Testis (tissue), 3 donors: ENCODE results near the gene PRKACA. TPM values are rescaled to one million over a fixed set of nuclear protein-coding genes. Genes with fewer than 3 reads are reported as not detected.
"Not testable (repeated sequence)": the region's sequence is repeated elsewhere in the genome, so short reads cannot be mapped to it uniquely, and the experiment has no call there.

Source experiments
- DNase-seq: peaks from one replicate; pipeline ENCODE4 v3.0.0-alpha.2; 2019
- H3K27ac ChIP-seq, 2 donors: fragments of 200-600 bp; sonication (generic); one replicate each; pipeline ENCODE4 v1.5.1; 2019
- H3K27me3 ChIP-seq: fragments of 200-600 bp; sonication (generic); one replicate; pipeline ENCODE4 v1.5.1; 2019
- H3K36me3 ChIP-seq: fragments of 200-600 bp; sonication (generic); one replicate; pipeline ENCODE4 v1.5.1; 2017; ENCODE audit warnings: low read depth; ENCODE audit errors: missing control alignments
- H3K4me1 ChIP-seq: fragments of 200-600 bp; sonication (generic); one replicate; pipeline ENCODE4 v1.5.1; 2019
- H3K4me3 ChIP-seq, 2 donors: fragments of 200-600 bp; sonication (generic); one replicate each; pipeline ENCODE4 v1.5.1; 2017 to 2019
- H3K9me3 ChIP-seq: fragments of 200-600 bp; sonication (generic); one replicate; pipeline ENCODE4 v1.5.1; 2017
- CTCF ChIP-seq, 3 experiments: fragments of 450-650 bp in 2 of 3; fragments of 200-600 bp in 1 of 3; sonication (generic) in 1 of 3; IDR thresholded peaks; one replicate each; pipeline ENCODE4 v1.5.1; 2016 to 2019; ENCODE audit warnings: antibody characterized with exemption in 3 of 3, mild to moderate bottlenecking in 2 of 3, moderate library complexity in 1 of 3
- POLR2A ChIP-seq: fragments of 450-650 bp; IDR thresholded peaks from one replicate; pipeline ENCODE4 v1.6.1; 2017; ENCODE audit warnings: antibody characterized with exemption, mild to moderate bottlenecking, moderate library complexity
- WGBS, 2 donors: methylation state at CpG; one replicate each; pipeline ENCODE4 v1.1.5; 2018; 5-methylcytosine and 5-hydroxymethylcytosine counted together
- intact Hi-C: fragments of 100-400 bp; cut with DNase I; formaldehyde crosslinking; loops from one replicate; pipeline ENCODE4 v1.15.1; 2023; ENCODE audit warnings: low total_unique reads
- polyA plus RNA-seq: library from polyadenylated mRNA; stranded (reverse); fragments of 350-450 nt; fragmentation: Illumina TruSeq; extraction: RNeasy Lipid Tissue Mini Kit (QIAGEN cat#74804); gene quantifications from one replicate; pipeline ENCODE4 v1.2.3, GENCODE V29; 2014; ENCODE audit warnings: low read depth, low replicate concordance; ENCODE audit not compliant: insufficient read depth
- total RNA-seq, 2 donors: library from RNA; depleted of rRNA; stranded (reverse); fragments of >200 nt; gene quantifications; one replicate each; pipeline ENCODE4 v1.2.3, GENCODE V29; 2016

Gene PRKACA
- total and polyA plus RNA-seq, 3 donors from 2014 or later: 114 to 203 (median 116) TPM

- Histone ChIP-seq H3K27me3 (no peaks in the 10 kb centered on the region), H3K27ac (no peak overlapping the region), H3K9me3 (no peaks in the 10 kb centered on the region), H3K4me3 (no peak overlapping the region), H3K4me1 (no peaks in the 10 kb centered on the region), H3K36me3 (no peaks in the 10 kb centered on the region)
- no peak for DNase-seq
- 96% methylated on average over 3 to 4 of the region's 4 CpGs for WGBS, 2 donors
- no peak for TF ChIP-seq CTCF (IDR thresholded peaks at IDR 0.05)
- no peak for TF ChIP-seq POLR2A
- intact Hi-C loops: no loop called here
These were observed 67.0 kb downstream of the PRKACA start for GRCh38 chr19:14050512-14050911.

GRCh38 chr19:14048443-14049153, 69.0 kb downstream of the PRKACA start:
- WGBS, 2 donors: 75 to 86% methylated on average over 8 of the region's 8 CpGs
- Histone ChIP-seq H3K4me3 (no peak overlapping the region), H3K27ac (no peak overlapping the region), H3K9me3 (no peaks in the 10 kb centered on the region), H3K36me3 (no peaks in the 10 kb centered on the region), H3K27me3 (no peaks in the 10 kb centered on the region), H3K4me1 (no peaks in the 10 kb centered on the region)
- intact Hi-C loops: no loop called here
- TF ChIP-seq POLR2A: no peak
- TF ChIP-seq CTCF (IDR thresholded peaks at IDR 0.05): peak; percentile 36 to 80 (median 64)
- peak; percentile 73 for DNase-seq

- H3K36me3 ChIP-seq, intact Hi-C loops, H3K27ac ChIP-seq, DNase-seq, H3K27me3 ChIP-seq, H3K4me3 ChIP-seq, H3K4me1 ChIP-seq, H3K9me3 ChIP-seq: not testable (repeated sequence)
- 95 to 98% methylated on average over 10 of the region's 10 CpGs for WGBS, 2 donors
These were observed 69.7 kb downstream of the PRKACA start for GRCh38 chr19:14047866-14048265.

- H3K36me3 ChIP-seq, H3K4me3 ChIP-seq, H3K9me3 ChIP-seq, H3K27me3 ChIP-seq, intact Hi-C loops, H3K4me1 ChIP-seq: not testable (repeated sequence)
- H3K27ac ChIP-seq: peak overlapping the region in 1 of 2 donors; percentile 41
- peak; percentile 68 for DNase-seq
- TF ChIP-seq CTCF (IDR thresholded peaks at IDR 0.05): peak; percentile 41 to 56 (median 55)
- WGBS, 2 donors: 54 to 65% methylated on average over 19 of the region's 19 CpGs
These were observed 74.6 kb downstream of the PRKACA start for GRCh38 chr19:14042659-14043608.

Other genes with a start within 250 kb of the PRKACA start
- gene NANOS3, start 240.6 kb downstream of the PRKACA start, total RNA-seq: 10 to 100 TPM; 14.5 to 18.6 TPM
- 9.3 TPM for gene NANOS3, start 240.6 kb downstream of the PRKACA start, polyA plus RNA-seq
- 10 to 100 TPM; 26.3 to 48.9 TPM for gene BRME1, start 211.6 kb downstream of the PRKACA start, total RNA-seq
- 17.8 TPM for gene BRME1, start 211.6 kb downstream of the PRKACA start, polyA plus RNA-seq
- 10 to 100 TPM; 56.6 to 62.7 TPM for gene CC2D1A, start 211.6 kb downstream of the PRKACA start, total RNA-seq
- gene CC2D1A, start 211.6 kb downstream of the PRKACA start, polyA plus RNA-seq: 31.0 TPM
- gene PODNL1, start 179.3 kb downstream of the PRKACA start, total RNA-seq: 10 to 100 TPM; 12.6 to 14.6 TPM
- gene PODNL1, start 179.3 kb downstream of the PRKACA start, polyA plus RNA-seq: 5.8 TPM
- 10 to 100 TPM; 79.3 to 82.6 TPM for gene DCAF15, start 165.3 kb downstream of the PRKACA start, total RNA-seq
- 151 TPM for gene DCAF15, start 165.3 kb downstream of the PRKACA start, polyA plus RNA-seq
- gene RFX1, start 111.4 kb downstream of the PRKACA start, total RNA-seq: 10 to 100 TPM; 18.3 to 24.2 TPM
- gene RFX1, start 111.4 kb downstream of the PRKACA start, polyA plus RNA-seq: 40.9 TPM
- gene RLN3, start 89.6 kb downstream of the PRKACA start, total RNA-seq: not detected
- 1.7 TPM for gene RLN3, start 89.6 kb downstream of the PRKACA start, polyA plus RNA-seq
- 1 to 10 TPM; 3.5 to 4.9 TPM for gene IL27RA, start 86.0 kb downstream of the PRKACA start, total RNA-seq
- 5.2 TPM for gene IL27RA, start 86.0 kb downstream of the PRKACA start, polyA plus RNA-seq
- 10 to 100 TPM; 21.3 to 34.6 TPM for gene PALM3, start 55.7 kb downstream of the PRKACA start, total RNA-seq
- 18.4 TPM for gene PALM3, start 55.7 kb downstream of the PRKACA start, polyA plus RNA-seq
- 1 to 10 TPM; 4.2 to 7.2 TPM for gene MISP3, start 45.0 kb downstream of the PRKACA start, total RNA-seq
- 0.76 TPM for gene MISP3, start 45.0 kb downstream of the PRKACA start, polyA plus RNA-seq
- 10 to 100 TPM in 1 of 2 donors, 1 to 10 TPM in 1; 5.0 to 12.7 TPM for gene C19orf67, start 32.0 kb downstream of the PRKACA start, total RNA-seq
- gene C19orf67, start 32.0 kb downstream of the PRKACA start, polyA plus RNA-seq: 12.6 TPM
- gene SAMD1, start 27.0 kb downstream of the PRKACA start, total RNA-seq: 10 to 100 TPM; 50.6 to 72.9 TPM
- 34.0 TPM for gene SAMD1, start 27.0 kb downstream of the PRKACA start, polyA plus RNA-seq
- gene ASF1B, start 18.8 kb upstream of the PRKACA start, total RNA-seq: 10 to 100 TPM; 31.5 to 52.7 TPM
- 55.2 TPM for gene ASF1B, start 18.8 kb upstream of the PRKACA start, polyA plus RNA-seq
- gene ADGRL1, start 88.4 kb upstream of the PRKACA start, total RNA-seq: 10 to 100 TPM; 45.0 to 57.2 TPM
- 23.8 TPM for gene ADGRL1, start 88.4 kb upstream of the PRKACA start, polyA plus RNA-seq